ENCODE measurements around the gene TOR4A. TPM values are rescaled to one million over a fixed set of nuclear protein-coding genes. Genes with fewer than 3 reads are reported as not detected.

TOR4A gene
- total and polyA plus RNA-seq, 2 donors (not counting 1 experiment from before 2014, with no cell fraction given), result 8.3 to 15.3 TPM

DNA sequence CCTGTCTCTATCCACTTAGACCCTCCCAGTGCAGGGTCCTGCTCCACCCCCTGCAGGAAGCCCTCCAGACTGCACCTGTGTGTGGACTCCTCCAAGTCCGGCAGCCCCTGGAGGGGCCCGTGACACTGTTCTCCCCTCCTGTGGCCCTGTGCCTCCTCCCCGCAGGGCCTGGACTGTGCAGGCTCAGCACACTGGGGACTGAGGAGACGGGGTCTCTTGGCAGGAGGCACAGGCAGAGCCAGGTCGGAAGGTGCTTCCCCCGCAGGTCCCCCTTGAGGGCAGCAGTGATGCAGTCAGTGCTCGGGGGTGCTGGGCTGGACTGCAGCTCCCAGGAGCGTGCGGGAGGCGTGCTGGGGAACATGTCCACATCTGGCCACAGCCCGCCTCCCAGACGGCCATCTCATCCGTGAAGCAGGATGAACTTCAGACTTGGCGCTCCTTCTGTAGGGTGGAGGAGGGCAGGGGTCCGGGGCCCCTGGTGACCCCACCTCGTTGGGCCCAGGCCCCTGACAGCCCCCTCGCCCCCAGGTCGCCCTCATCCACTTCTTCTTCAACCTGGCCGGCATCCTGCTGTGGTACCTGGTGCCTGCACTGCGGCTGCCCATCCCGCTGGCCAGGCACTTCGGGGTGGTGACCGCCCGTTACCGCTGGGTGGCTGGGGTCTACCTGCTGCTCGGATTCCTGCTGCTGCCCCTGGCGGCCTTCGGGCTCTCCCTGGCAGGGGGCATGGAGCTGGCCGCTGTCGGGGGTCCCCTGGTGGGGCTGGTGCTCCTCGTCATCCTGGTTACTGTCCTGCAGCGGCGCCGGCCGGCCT is 41.9 kb upstream of the TOR4A start:
- WGBS (ENCODE audit: insufficient coverage), result 63% methylated on average over 35 of the region's 35 CpGs
- no peaks in the 10 kb centered on the region for H3K27me3 Mint-ChIP-seq
- H3K27me3 ChIP-seq (replicated peaks in 1 of 4; ENCODE audit: control extremely low read depth in 1 of 4, control insufficient read depth in 3 of 4, insufficient read depth in 4 of 4, low read length in 3 of 4), result peaks cover 0 to 4% (median 0%) of the 10 kb centered on the region in 4 experiments
- peak overlapping the region; percentile 50 for H3K27ac Mint-ChIP-seq
- H3K4me1 Mint-ChIP-seq, result peaks cover 35% of the 10 kb centered on the region
- DNase-seq (peak; percentile 45), ATAC-seq (ENCODE audit: low read depth) (no peak)
- intact Hi-C loops (cut with micrococcal nuclease), result loop anchor here (1.0 to 2.0 kb wide), 6 partner anchors 12 to 210 kb away; partner anchors contain the start of genes ANAPC2, NPDC1, SSNA1 and TPRN
- CTCF ChIA-PET, result interaction anchor here (0.9 to 8.9 kb wide), 25 partner anchors 11 to 200 kb away, joined by 3 to 76 read pairs (median 4); partner anchors contain the start of genes ANAPC2, CYSRT1, NELFB and NPDC1
- H3K79me2 ChIP-seq (ENCODE audit: control insufficient read depth, insufficient read depth, low read length), result peaks cover 29% of the 10 kb centered on the region
- H3K9ac ChIP-seq (ENCODE audit: low read length), result peak overlapping the region; percentile 26
- H3K27ac ChIP-seq (ENCODE audit: low read length in 2 of 2), result peak overlapping the region in 1 of 2 donors; percentile 33
- no peak for TF ChIP-seq CTCF (IDR thresholded peaks at IDR 0.05)
- no peak for TF ChIP-seq EZH2 (IDR thresholded peaks at IDR 0.05; ENCODE audit: borderline replicate concordance, insufficient read depth, low read depth, low read length, poor library complexity, severe bottlenecking)
- H4K20me1 ChIP-seq (ENCODE audit: control insufficient read depth, insufficient read depth, low read length, poor library complexity, severe bottlenecking), result peaks cover 22% of the 10 kb centered on the region
- H3K36me3 ChIP-seq (replicated peaks in 1 of 2; ENCODE audit: control extremely low read depth in 1 of 2, control insufficient read depth in 1 of 2, extremely low read depth in 1 of 2, insufficient read depth in 2 of 2, low read length in 1 of 2), result no peaks in the 10 kb centered on the region
- H3K4me3 ChIP-seq (ENCODE audit: control extremely low read depth in 1 of 5, extremely low read depth in 1 of 5, insufficient read depth in 1 of 5, low read depth in 2 of 5, low read length in 4 of 5), result no peak overlapping the region
- peaks cover 0 to 3% (median 0%) of the 10 kb centered on the region in 3 donors for H3K9me3 ChIP-seq (ENCODE audit: control extremely low read depth in 1 of 3, control insufficient read depth in 2 of 3, insufficient read depth in 1 of 3, low read length in 2 of 3)
- POLR2A ChIA-PET, result interaction anchor here (0.6 to 1.6 kb wide), 7 partner anchors 12 to 149 kb away, joined by 3 to 10 read pairs (median 4); partner anchors contain the start of genes ANAPC2, CYSRT1, MAN1B1 and SSNA1
- H2AFZ ChIP-seq (ENCODE audit: insufficient read depth, low read depth, low read length, poor library complexity, severe bottlenecking), result peak overlapping the region; percentile 41
- H3K4me1 ChIP-seq (ENCODE audit: control insufficient read depth in 2 of 2, insufficient read depth in 2 of 2, low read length in 2 of 2), result peaks cover 37 to 62% of the 10 kb centered on the region in 2 donors
- peak overlapping the region; percentile 72 for H3K4me2 ChIP-seq (replicated peaks; ENCODE audit: low read depth, low read length, poor library complexity, severe bottlenecking)
- H3K9me3 Mint-ChIP-seq (ENCODE audit: insufficient read depth), result no peaks in the 10 kb centered on the region
- peak overlapping the region; percentile 65 for H3K4me3 Mint-ChIP-seq

All from B cell (primary cell).